Kidney capillary endothelial cell (primary cell): ENCODE data around the gene SH3RF3.

Source experiments
- DNase-seq: peaks from one replicate; pipeline ENCODE4 v3.0.0-alpha.2; 2018; ENCODE audit warnings: low spot score

The SH3RF3 gene

GRCh38 chr2:109284826-109285225 lies 155.8 kb downstream of the SH3RF3 start:
- DNase-seq, result no peak

GRCh38 chr2:109285244-109285651 lies 156.2 kb downstream of the SH3RF3 start:
- DNase-seq, result no peak

GRCh38 chr2:109287413-109287812 lies 158.4 kb downstream of the SH3RF3 start:
- no peak for DNase-seq

- DNase-seq, result no peak
These were observed 158.8 kb downstream of the SH3RF3 start for GRCh38 chr2:109287838-109288237.

- peak; percentile 60 for DNase-seq
These were observed 159.8 kb downstream of the SH3RF3 start for GRCh38 chr2:109288544-109289368.

- DNase-seq, result no peak
These were observed 160.7 kb downstream of the SH3RF3 start for GRCh38 chr2:109289504-109290222.

DNA sequence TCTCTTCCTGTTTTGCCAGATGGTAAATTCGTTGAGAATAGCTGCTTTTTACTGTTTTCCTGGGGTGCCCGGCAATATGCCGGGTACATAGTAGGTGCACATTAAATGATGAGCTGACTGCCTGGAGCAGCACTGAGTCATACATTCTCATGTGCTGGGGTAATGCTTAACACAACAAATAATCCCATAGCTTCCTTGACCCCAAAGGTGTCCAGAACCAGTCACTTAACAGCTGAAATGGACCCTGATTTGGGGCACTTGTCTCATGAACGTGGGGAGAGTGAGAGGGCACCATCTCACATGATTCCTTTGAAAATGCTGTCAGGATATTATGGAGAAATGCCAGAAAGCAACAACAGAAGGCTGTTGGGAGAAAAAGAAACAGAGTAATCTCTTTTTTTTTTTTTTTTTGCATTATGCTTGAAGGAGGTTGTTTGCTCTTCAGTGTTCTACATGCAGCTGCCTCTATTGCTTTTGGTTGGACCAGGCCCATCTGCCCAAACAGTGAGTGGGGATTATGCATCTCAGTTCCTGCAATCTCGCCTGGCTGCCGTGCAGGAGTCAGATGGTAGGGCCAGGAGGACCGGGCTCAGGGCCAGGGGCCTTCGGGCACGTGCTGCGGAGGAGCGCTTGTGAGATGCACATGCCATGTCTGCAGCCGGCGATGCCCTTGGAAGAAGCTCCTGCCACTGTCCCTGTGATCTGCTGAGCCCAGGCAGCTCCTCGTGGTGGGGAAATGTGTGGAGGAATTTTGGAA lies 162.1 kb downstream of the SH3RF3 start:
- DNase-seq, result no peak

DNA sequence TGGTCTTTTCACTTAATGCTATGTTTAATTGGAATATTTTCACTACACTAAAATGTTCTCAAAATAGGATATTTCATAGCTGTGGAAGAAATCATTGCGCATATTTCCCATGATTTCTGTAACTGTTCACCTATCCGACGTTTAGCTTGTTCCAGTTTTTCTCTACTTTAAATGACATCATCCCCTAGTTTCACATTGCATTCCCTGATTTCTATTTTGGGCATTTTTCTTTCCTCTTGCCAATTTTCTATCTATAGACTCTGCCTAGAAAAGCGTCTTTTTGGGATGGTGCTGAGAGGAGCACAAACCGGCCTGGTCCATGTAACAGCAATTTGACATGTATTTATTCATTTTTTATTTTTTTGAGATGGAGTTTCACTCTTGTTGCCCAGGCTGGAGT lies 163.4 kb downstream of the SH3RF3 start:
- DNase-seq, result no peak

GRCh38 chr2:109293663-109294062 lies 164.7 kb downstream of the SH3RF3 start:
- DNase-seq, result no peak

GRCh38 chr2:109294523-109294922 lies 165.5 kb downstream of the SH3RF3 start:
- DNase-seq, result no peak

GRCh38 chr2:109295070-109295780 lies 166.2 kb downstream of the SH3RF3 start:
- no peak for DNase-seq

DNA sequence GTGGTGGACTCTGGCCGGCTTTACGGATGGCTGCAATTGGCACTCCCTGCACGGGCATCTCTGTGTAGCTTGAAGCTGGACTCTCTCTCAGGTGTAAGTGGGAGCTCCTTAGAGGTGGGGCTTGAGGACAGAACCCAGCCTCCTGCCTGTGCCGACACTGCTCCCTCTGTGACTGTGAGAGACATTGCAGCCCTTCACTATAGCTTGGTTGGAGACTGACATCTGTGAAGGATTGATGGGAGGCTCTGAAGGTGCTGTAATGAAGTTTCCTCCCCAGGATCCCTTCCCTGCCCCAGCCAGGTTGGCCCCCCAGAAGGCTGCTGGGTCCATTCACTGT lies 166.7 kb downstream of the SH3RF3 start:
- DNase-seq, result no peak

GRCh38 chr2:109297566-109298490 lies 168.8 kb downstream of the SH3RF3 start:
- DNase-seq, result no peak

DNA sequence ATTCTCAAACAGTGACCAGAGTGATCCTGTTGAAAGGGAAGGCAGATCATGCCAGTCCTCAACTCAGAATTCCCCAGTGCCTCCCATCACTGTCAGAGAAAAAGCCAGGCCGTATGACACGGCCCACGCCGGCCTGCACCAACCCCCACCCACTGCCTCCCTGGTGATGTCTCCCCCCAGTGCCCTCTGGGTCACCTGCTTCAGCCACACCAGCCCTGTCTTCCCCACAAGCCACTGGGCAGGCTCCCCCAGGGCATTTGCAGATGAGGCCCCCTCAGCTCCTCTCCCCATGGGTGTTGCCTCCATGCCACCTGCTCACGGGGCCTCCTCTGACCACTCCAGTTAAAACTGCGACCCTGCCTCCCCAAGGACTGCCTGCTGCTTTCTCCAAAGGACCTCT lies 169.8 kb downstream of the SH3RF3 start:
- no peak for DNase-seq

DNA sequence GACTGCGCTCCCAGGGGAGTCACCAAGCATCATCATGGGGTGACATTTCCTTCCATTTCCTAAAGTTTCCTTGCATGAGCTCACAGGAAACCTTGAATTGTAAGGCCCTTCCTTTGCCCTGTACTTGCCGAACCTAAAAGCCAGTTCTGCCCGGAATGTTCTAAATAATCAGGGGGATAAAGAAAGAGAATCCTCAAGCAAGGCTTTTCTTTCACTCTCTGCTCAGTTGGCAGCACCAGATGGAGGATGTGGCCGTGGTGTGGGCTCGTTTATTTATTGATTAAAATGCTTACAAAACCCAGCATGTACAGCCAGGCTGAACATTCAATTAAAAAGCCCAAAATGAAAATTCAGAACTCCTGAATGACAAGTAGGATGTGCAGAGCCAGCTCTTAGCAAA lies 170.5 kb downstream of the SH3RF3 start:
- DNase-seq, result peak; percentile 69

DNA sequence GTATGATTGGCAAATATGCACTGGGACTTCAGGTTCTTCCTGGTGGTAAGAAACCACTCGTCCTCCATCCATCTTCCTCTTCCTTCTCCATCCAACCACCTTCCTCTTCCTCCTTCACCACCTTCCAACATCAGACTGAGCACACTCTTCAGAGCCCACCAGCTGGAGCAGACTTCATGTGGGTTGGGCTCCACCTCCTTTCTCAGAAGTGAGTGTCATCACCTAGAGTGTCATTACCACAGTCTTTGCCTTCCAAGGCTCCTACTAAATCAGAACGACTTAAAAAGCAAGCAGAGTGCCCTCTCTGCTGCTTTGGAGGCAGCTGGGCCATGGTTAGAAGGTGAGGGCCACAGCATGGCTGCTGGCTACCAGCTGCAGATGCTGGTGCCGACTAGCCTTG lies 171.6 kb downstream of the SH3RF3 start:
- no peak for DNase-seq

GRCh38 chr2:109301746-109302145 lies 172.7 kb downstream of the SH3RF3 start:
- no peak for DNase-seq

GRCh38 chr2:109302319-109302718 lies 173.3 kb downstream of the SH3RF3 start:
- no peak for DNase-seq

DNA sequence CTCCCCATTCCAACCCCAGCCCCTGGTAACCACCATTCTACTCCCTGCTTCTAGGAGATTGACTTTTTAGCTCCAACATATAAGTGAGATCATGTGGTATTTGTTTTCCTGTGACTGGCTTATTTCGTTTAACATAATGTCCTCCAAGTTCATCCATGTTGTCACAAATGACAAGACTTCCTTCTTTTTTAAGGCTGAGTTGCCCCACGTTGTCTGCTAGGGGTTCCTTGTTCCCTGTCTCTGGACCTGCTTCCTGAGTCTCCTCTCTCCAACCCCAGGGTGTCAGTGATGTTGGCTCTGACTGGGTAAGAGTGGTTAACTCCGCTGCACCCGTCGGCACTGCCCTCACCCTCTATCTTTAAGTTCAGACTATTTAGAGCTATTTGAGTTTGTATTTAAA lies 175.2 kb downstream of the SH3RF3 start:
- DNase-seq, result no peak

GRCh38 chr2:109304731-109305470 lies 175.9 kb downstream of the SH3RF3 start:
- DNase-seq, result no peak
